HFFc6 (cell line): ENCODE results near the gene SPTSSB. TPM values are rescaled to one million over a fixed set of nuclear protein-coding genes. Genes with fewer than 3 reads are reported as not detected.

Source experiments
- DNase-seq: peaks from one replicate; pipeline ENCODE4 v3.0.0-alpha.2; 2018
- H3K27ac Mint-ChIP-seq: 2 replicates; pipeline ENCODE4 v1.8.0; 2020; ENCODE audit warnings: mild to moderate bottlenecking, mixed read lengths
- H3K27me3 Mint-ChIP-seq: 2 replicates; pipeline ENCODE4 v1.8.0; 2021; ENCODE audit warnings: mild to moderate bottlenecking, moderate library complexity, mixed read lengths; ENCODE audit not compliant: insufficient read depth
- H3K36me3 Mint-ChIP-seq: 2 replicates; pipeline ENCODE4 v1.8.0; 2021; ENCODE audit warnings: low read depth, mixed read lengths
- H3K4me1 Mint-ChIP-seq: 2 replicates; pipeline ENCODE4 v1.8.0; 2020; ENCODE audit warnings: low read depth, mixed read lengths
- H3K4me3 Mint-ChIP-seq: 2 replicates; pipeline ENCODE4 v1.8.0; 2020; ENCODE audit warnings: mild to moderate bottlenecking, moderate library complexity, mixed read lengths
- H3K9me3 Mint-ChIP-seq: 2 replicates; pipeline ENCODE4 v1.8.0; 2020; ENCODE audit warnings: mild to moderate bottlenecking, mixed read lengths
- total RNA-seq, 6 experiments: library from RNA; stranded (reverse); fragmentation: NEBNext Ultra II Directional; extraction: Animal tissue kit (Norgen Biotek cat#: 25700); gene quantifications; 2 replicates in 1 of 6; 3 replicates in 5 of 6; pipeline ENCODE4 v1.2.3, GENCODE V29; 2021
- TF ChIP-seq, protein P1 (sequence below): fragments of 200-600 bp; sonication (generic); IDR thresholded peaks from 2 replicates; pipeline ENCODE4 v1.5.0; 2021; ENCODE audit warnings: antibody characterized with exemption, mild to moderate bottlenecking

SPTSSB gene
- total RNA-seq, 6 experiments from 2014 or later: not detected

DNA sequence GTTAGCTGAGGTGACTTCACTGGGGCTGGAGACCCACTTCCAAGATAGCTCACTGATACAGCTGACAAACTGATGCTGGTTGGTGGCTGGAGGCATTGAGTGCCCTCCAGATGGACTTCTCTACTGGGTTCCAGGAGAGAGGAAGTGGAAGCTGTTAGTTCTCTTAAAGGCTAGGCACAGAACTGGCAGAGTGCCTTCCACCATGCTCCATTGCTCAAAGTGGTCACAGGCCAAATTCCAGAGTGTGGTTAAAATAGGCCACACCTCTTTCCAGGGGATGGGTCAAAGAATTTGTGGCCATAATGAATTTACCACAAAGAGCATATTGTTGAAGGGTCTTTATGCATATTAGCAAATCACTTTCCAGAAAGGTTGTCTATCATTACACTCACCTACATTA, 76.0 kb downstream of the SPTSSB start:
- no peak for DNase-seq
- TF ChIP-seq, protein P1, sequence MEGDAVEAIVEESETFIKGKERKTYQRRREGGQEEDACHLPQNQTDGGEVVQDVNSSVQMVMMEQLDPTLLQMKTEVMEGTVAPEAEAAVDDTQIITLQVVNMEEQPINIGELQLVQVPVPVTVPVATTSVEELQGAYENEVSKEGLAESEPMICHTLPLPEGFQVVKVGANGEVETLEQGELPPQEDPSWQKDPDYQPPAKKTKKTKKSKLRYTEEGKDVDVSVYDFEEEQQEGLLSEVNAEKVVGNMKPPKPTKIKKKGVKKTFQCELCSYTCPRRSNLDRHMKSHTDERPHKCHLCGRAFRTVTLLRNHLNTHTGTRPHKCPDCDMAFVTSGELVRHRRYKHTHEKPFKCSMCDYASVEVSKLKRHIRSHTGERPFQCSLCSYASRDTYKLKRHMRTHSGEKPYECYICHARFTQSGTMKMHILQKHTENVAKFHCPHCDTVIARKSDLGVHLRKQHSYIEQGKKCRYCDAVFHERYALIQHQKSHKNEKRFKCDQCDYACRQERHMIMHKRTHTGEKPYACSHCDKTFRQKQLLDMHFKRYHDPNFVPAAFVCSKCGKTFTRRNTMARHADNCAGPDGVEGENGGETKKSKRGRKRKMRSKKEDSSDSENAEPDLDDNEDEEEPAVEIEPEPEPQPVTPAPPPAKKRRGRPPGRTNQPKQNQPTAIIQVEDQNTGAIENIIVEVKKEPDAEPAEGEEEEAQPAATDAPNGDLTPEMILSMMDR: no peak
- Mint-ChIP-seq H3K4me1 (no peaks in the 10 kb centered on the region), H3K4me3 (no peak overlapping the region), H3K9me3 (no peaks in the 10 kb centered on the region), H3K27me3 (no peaks in the 10 kb centered on the region; the same call in 1 of the 2 replicates), H3K36me3 (no peaks in the 10 kb centered on the region), H3K27ac (no peak overlapping the region)

Other genes starting within 250 kb of the SPTSSB start
- gene NMD3, start 150.2 kb downstream of the SPTSSB start, total RNA-seq: 10 to 100 TPM; 56.8 to 72.3 (median 64.3) TPM
- gene OTOL1, start 125.3 kb upstream of the SPTSSB start, total RNA-seq: not detected